ENCODE data around the gene APOL1.

- TF ChIP-seq ZNF253 (CRISPR knock-in tag; IDR thresholded peaks at IDR 0.05; ENCODE audit: borderline replicate concordance) (no peak), POLR2A (IDR thresholded peaks at IDR 0.05; ENCODE audit: insufficient read depth in 1 of 2, low read depth in 2 of 2, low read length in 2 of 2) (no peak), KDM1A (CRISPR knock-in tag; IDR thresholded peaks at IDR 0.05) (no peak)
Measured at GRCh38 chr22:36298118-36298517, 45.2 kb downstream of the APOL1 start.
